CD4-positive, alpha-beta T cell treated with Interleukin-15 for 4 hours (primary cell): Measurements from ENCODE around the gene ATP6V0E1.
"Not testable (repeated sequence)": the region's sequence is repeated elsewhere in the genome, so short reads cannot be mapped to it uniquely, and the experiment has no call there.

Experiments used
- DNase-seq: peaks from one replicate; pipeline ENCODE4 v3.0.0-alpha.2; 2020; ENCODE audit warnings: low spot score

Gene ATP6V0E1

DNA sequence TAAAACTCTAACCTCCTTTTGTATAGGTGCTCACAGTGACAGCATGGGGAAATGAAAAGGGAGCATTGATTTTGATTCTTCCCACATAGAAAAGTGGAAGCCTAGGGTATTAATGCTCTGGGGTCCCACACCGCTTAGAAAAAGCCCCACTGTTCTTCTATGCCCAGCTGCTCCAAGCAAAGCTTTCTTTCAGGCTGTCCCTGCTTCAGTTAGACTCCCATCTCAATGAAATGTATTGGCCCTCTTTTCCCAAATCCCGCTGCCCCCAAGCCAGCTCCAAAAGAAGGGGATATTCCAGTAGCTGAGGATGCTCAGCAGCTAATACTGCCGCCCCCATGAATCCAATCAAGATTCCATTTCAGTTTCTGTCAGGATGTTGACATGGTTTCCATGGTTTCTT lies 55.6 kb downstream of the ATP6V0E1 start:
- DNase-seq, result no peak

DNA sequence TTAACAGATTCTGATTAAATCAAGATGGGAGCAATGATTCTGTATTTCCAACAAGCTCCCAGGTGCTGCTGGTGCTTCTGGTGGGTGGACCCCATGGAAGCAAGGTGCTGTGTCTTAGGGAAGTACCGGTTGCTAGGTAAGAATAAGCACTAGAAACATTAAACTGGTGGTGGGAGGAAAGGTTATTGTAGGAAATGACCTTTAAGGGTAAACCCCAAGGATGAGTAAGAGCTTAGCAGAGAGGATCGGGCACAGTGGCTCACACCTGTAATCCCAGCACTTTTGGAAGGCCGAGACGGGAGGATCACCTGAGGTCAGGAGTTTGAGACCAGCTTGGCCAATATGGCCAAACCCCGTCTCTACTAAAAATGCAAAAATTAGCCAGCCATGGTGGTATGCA lies 56.4 kb downstream of the ATP6V0E1 start:
- DNase-seq, result no peak

DNA sequence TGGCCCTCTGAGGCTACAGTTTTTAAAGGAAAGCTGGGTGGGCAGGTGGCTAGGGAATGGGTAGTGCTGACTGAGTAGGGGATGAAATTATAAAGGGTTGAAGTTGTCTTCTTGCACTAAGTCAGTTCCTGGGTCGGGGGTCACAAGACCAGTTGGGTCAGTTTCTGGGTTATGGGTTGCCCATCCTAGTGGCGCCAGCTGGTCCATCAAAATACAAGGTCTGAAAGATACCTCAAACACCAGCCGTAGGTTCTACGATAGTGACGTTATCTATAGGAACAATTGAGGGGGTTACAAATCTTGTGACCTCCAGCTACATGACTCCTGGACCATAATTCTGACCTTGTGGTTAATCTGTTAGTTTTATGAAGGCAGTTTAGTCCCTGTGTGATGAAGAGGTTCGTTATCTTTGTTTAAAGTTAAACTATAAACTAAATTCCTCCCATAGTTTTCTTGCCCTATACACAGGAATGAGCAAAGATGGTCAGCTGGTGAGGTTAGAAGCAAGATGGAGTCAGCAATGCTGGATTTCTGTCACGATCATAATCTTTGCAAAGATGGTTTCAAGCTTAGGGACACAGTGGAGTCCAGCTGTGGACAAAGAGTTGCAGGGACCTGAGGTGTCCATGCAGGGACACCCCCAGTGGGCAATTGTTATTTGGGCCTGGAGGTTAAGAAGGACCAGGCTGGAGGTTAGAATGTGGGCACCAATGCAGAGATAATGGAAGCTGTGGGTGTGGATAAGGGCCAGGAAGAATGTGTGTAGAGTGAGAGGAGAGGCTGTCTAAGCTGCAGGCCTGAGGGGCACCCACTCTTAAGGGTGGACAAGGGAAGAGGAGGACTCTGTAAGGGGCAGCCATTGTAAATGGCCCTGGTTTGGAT lies 58.6 kb downstream of the ATP6V0E1 start:
- DNase-seq, result no peak

DNA sequence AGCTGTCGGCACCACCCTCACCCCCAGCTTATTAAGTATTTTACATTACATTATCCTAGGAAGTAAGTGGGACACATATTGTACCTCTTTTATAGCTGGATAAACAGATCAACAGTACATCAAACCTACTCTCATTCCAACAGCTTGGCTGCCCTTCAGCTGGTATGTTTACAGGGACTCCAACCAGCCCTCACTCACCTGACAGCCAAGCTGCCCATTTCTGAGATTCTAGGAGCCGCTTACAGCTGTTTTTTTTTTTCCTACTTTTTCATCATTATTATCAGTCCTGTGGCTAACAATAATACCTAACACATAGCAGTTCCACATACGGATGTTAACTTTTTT lies 59.2 kb downstream of the ATP6V0E1 start:
- DNase-seq, result no peak

DNA sequence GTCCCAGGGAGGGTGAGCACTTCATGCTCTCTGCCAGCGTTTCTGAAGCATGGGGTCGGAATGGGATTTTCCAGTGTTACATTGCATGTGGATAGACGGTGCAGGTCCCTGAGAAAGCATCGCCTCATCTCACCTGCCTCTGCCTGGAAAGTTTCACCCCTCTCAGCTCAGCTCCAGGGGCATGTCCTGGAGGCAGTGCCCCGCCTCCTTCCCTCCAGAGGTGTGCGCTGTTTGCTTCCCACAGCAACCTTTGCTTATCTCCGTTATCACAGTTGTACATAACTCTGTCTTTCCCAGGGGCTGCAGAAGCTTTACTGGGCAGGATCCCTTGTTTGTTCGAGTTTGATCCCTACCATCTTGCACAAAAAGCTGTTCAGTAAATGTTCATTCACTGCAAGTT lies 61.9 kb downstream of the ATP6V0E1 start:
- DNase-seq, result no peak

DNA sequence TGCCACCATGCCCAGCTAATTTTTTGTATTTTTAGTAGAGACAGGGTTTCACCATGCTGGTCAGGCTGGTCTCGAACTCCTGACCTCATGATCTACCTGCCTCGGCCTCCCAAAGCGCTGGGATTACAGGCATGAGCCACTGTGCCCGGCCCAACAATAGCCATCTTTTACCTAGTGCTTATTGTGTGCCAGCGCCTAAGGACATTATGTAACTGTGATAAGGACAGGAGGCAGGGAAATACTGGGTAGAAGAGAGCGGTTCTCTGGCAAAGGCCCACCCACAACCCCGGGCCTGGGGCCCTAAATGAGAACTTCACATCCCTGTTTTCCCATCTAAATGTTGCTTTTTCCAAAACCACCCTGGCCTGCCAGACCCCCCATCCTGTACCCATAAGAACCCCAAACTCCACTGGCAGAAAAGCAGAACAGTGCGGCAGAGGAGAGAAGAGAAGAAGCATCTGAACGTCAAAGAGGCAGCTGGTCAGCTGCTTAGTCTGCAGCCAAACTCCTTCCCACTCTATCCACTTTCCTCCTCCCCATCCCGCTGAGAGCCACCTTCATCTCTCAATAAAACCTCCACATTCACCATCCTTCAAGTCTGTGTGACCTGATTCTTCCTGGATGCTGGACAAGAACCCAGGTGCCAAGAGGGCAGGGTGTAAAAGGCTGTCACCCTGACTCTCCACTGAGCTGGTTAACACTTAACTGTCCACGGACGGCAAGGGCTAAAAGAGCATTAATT lies 63.7 kb downstream of the ATP6V0E1 start:
- DNase-seq, result not testable (repeated sequence)

DNA sequence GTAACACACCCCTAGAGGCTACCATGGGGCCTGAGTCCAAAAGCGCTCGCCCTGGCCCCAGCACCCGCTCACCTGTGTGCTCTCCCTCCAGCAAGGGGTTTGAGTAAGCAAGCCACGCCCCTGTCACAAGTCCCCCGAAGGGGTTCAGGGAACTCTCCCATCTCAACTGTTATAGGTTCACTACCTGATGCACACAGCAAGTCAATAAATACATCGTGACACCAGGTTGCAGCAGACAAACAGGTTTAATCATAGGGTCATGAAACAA lies 64.2 kb downstream of the ATP6V0E1 start:
- no peak for DNase-seq

DNA sequence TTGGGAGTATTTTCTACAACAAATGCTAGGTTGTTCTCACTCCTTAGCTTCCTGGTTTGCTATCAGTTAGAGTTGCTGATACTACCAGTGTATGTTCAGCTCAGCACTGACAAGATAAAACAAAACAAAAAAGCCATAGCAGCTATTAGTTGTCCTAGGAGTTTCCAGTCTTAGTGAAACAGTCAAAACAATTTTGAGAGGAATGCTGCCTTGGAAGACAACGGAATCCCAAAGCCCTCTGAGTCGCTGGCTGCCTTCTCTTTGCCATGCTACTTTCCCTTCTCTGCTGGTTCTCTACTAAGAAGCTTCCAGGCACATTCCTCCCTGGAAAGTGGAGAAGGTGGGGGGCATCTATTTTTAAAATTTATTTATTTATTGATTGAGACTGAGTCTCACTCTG lies 67.2 kb downstream of the ATP6V0E1 start:
- no peak for DNase-seq

DNA sequence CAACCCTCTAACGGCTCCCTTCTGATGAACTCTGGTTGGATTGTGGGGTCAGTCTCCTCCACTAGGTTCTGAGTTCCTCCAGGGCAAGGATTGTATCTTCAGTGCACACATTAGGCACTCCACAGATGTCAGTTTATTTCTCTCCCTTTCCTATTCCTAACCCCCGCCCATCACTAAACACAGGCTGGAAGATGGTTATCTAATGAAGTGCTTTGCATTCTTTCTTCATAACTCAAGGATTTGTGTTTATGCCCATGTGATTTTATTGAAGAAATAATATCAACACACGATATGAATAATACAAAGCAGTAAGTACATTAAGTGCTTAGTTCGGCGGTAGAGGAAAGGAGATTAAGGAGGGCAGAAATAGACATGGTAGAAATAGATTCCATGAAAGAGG lies 68.2 kb downstream of the ATP6V0E1 start:
- DNase-seq, result no peak

DNA sequence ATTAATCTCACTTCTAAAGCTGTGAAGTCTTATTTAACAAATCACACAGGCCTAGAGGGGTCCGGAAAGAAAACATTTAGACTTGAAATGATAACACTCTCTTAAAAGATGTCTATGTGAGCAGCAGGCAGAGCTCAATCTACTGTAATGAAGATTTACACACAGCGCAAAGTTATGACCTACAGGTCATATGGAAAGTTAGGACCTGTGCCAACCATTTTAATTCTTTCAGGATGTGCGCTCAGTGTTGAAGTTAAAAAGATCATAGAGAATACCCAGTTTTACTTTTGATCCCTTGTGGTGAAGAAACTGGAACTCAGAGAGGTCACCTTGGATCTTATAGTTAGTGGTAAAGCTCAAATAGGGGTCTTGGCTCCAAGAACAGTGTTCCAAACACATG lies 69.5 kb downstream of the ATP6V0E1 start:
- DNase-seq, result no peak

DNA sequence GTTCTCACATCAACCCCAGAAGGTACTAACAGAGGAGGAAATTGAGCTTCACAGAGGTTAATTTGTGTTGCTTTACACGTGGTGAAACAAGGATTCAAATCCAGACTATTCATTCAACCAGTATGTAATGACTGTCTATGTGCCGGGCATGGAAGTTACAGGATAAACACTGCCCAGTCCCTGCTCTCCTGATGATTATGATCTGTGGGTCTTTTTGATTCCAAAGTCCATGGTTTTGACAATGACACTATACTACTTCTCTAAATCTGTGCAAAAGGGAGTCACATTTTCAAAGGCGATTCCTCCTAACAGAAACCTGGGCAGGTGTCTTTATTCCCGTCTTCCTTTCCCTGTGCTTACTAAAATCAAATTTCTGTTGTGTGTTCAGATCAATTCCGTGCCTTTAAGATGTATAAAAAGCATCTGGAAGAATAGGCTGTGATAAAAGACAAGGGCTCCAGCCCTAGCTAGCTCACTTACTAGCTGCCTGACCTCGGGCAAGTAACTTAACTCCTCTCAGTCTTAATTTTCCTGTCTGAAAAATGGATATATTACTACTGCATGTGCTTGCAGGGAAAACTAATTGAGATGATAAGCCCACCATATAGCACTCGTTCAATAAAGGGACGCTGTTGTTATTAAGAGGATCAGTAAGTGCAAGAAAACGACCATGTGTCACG lies 71.6 kb downstream of the ATP6V0E1 start:
- DNase-seq, result no peak

DNA sequence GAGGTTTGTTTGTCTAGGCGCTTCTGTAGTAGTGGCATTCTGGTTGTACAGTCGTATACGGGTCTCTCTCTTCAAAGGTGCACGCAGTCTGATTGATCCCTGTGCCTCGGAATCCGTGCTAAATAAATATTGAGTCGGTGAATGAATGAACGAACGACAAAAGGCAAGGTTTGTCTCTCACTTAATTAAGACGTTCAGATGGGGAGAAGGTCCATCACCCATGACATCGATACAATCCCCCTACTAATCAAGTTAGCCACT lies 72.1 kb downstream of the ATP6V0E1 start:
- no peak for DNase-seq

DNA sequence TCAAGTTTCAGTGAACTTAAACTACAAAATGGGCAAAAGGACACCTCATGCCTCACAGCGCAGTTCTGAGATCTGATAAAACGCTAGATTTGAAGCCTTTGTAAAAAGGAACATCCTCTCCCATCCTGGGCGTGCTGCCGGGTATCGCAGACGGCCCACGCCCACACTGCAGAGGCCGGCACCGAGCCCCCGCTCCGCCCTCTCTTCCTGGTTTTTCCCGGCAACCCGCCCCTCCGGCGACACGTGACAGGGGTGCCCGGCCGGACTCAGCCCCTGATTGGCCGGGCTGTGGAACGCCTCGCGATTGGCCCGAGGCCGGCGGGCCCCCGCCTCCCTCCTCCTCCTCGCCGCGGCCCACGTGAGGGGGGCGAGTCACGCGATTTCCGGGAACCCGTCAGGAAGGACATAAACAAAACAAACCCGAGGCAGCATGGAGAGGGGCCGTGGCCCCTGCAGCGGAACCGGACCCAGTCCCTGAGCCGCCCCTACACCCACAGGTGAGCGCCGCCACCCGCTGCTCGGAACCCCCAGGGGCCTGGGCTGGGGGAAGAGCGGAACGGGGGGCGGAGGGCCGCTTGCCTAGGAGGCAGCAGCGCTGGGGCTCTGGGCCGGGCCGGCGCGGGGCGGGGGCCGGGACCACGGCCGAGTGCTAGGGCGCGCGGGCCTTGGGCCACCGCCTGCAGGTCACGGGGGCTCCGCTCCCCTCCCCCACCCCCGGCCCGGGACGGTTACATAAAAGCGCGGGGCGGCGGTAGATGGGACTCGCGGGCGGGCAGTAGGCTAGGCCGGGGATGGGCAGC lies 72.6 kb downstream of the ATP6V0E1 start, which contains the start of gene CREBRF:
TSS of gene CREBRF (plus strand) at position 370 of the 800 bp plus-strand sequence. CDS start 24,424 bp downstream, outside the sequence.
- peak; percentile 97 for DNase-seq

DNA sequence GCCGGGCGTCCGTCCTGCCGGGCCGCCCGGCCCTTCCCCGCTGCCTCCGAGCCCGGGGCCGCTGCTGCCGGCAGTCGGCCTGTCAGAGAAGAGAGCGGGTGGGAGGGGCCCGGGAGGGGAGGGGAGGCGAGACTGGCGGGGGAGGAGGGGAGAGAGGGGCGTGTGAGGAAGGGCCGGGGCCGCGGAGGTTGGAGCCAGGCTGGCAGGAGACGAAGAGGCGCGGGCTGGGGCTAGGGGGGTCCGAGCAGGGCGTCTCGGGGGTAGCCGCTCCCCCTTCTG lies 73.2 kb downstream of the ATP6V0E1 start:
- DNase-seq, result no peak

DNA sequence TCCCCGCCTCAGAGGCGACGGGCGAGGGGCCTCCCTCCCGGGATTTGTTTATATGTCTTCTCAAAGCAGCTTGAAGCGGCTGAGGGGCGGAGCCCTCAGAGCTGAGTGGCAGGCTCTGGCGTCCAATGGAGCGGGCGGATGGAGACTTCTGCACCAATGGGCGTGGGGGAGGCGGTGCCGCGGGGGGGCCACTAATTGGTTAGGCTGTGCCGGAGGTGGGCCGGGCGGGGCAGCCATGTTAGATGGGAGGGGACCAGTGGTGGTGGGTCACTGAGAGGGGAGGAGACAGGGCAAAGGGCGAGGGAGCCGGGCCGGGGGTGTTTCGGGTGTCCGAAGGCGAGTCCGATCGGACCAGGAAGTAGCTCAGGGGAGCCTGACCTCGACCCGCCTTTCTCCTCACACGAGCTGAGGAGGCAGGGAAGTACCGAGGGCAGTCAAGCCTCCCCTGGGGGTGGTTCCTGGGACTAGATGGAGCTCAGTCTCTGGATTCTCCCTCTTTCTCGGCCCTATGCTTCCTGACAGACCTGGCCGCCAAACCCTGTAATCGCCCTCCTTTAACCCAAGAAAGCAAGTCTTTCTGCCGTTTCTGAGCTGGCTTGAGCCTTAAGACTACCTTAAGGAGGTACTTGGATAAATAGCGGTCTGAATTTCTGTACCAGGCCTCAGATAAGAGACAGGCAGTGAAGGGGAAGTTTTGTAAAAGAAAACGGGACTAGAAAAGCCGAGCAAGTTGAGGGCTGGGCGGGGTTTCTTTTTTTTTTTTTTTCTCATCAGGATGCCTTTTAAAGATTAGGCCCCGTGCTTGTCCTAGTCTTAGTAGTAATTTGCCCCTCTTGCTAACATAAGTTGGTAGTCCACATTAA lies 73.7 kb downstream of the ATP6V0E1 start:
- peak; percentile 98 for DNase-seq

DNA sequence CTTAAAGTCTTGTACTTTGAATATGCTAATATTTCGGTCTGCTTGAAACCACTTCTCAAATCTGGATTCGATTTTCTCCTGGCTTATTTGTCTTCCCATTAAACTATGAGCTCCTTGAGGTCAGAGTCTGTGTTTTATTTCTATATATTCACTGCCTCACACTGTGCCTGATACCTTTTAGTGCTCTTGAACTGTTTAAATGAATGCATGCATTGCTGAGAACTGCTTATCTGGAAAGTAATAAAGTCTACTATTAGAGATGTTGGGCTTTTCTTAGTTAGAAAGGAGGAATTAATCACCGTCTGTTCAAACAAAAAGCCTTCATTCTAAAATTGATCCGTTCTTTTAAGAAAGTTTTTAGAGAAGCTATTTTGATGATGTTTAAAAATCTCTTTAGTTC lies 78.6 kb downstream of the ATP6V0E1 start:
- DNase-seq, result no peak

DNA sequence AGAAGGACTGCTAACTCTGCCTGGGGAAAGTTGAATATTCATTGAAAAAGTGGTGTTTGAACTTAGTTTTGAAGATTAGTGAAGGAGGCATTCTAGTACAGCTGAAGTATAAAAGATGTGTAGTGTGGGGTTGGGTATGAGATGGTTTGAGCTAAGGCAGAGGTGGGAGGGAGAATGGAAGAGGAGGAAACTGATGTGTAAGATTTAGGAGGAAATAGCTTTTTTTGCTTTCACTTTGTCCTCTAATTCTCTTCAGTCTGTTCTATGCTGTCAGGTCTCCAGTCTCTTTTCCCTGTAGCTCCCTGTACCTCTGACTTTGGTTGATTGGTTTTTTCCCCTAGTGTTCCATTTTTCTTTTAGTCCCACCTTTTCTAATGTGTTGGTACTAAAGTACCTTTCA lies 81.6 kb downstream of the ATP6V0E1 start:
- peak; percentile 3 for DNase-seq

DNA sequence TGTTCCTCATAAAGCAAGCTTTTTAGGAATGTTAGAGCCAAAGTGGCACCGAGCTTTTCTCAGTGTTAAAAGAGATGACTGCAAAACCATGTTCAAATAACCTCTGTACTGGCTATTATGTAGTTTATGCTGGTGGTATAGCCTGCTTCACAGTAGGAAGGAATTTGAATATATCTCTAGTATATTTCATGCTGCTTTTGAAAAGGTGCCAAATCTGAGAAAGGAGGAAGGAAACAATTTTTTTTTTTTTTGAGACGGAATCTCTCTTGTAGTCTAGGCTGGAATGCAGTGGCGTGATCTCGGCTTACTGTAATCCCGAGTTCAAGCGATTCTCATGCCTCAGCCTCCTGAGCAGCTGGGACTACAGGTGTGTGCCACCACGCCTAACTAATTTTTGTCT lies 86.1 kb downstream of the ATP6V0E1 start:
- DNase-seq, result no peak

DNA sequence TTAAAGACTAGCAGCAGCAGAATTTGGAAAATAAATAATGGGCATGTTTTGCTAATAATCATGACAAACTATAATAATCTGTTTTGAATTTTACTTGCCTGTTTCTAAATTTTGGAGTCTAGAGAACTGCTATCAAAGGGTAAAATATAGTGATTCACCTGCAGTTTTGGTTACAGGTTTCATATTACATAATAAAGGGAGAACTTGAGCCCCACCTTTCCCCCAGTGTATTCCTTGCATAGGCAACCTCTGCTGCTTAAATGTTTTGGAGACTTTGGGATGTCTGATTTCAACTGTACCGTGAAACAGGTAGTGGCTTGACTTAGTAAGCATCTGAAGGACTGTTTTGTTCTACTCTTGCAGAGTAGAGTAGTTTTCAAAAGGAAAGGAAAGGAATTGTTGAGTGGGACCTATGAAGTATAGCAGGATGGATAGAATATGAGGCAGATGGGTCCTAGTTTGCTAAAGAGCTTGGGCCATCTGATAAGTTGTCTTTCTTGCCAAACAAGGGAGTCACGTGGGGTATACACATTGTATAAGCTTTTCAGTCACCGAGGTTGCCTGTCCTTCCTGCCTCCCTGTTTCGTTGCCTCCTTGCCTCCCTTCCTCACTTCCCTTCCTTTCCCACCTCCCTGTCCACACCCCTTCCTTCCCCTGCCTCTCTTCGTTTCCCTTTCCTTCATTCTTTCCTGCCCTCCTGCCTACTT lies 91.7 kb downstream of the ATP6V0E1 start:
- no peak for DNase-seq

DNA sequence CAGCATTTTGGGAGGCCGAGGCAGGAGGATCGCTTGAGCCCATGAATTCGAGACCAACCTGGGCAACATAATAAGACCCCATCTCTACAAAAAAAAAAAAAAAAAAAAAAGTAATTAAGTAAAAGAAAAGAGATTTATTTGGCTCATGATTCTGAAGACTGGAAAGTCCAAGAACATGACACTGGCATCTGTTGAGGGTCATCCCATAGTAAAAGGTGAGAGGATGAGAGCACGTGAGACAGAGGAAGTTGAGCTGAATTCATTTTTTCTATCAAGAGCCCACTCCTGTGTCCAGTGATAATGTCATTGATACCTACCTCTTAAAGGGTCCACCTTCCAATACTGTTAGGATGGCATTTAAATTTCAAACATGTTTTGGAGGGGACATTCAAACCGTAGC lies 92.4 kb downstream of the ATP6V0E1 start:
- DNase-seq, result no peak

DNA sequence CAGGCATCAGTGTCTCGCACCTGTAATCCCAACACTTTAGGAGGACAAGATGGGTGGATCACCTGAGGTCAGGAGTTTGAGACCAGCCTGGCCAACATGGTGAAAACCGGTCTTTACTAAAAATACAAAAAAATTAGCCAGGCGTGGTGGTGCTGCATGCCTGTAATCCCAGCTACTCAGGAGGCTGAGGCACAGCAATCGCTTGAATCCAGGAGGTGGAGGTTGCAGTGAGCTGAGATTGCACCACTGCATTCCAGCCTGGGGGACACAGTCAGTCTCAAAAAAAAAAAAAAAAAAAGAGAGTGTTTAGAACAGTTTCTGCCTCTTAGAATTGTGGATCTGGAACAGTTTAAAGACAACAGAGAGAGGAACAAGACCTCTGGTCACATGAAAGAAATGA lies 92.9 kb downstream of the ATP6V0E1 start:
- DNase-seq, result not testable (repeated sequence)
